HG02623 (cell line): ENCODE data around the gene UBR4.

Experiments used
- ATAC-seq: cut with Tn5 transposase; IDR thresholded peaks from one replicate; pipeline ENCODE4 v1.9.1; 2021; ENCODE audit warnings: moderate library complexity; ENCODE audit not compliant: unreplicated experiment

UBR4 gene

GRCh38 chr1:19149736-19150135 is 60.3 kb downstream of the UBR4 start:
- no peak for ATAC-seq

GRCh38 chr1:19140465-19140864 is 69.6 kb downstream of the UBR4 start:
- ATAC-seq = no peak

DNA sequence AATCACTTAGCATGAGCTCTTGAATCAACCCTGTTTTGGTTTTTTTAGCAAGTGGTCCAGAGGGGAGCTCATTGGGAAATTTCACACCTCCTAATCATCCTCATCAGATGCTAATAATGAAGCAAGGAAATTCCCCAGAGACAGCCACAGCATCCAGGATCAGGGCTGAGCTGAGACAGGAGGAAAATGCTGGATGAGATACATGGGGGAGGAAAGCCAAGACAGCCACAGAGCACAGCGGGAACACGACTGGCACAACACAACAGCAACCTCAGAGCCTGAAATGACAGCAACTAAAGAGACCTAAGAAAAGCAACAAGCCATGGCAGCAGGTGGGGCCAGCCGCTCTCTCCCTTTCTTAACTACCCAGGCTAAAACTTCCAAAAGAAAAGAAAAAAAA is 70.4 kb downstream of the UBR4 start:
- ATAC-seq = no peak

- ATAC-seq = no peak
Observed at GRCh38 chr1:19138958-19139581, 71.0 kb downstream of the UBR4 start.

GRCh38 chr1:19138331-19138730 is 71.7 kb downstream of the UBR4 start:
- ATAC-seq = no peak

DNA sequence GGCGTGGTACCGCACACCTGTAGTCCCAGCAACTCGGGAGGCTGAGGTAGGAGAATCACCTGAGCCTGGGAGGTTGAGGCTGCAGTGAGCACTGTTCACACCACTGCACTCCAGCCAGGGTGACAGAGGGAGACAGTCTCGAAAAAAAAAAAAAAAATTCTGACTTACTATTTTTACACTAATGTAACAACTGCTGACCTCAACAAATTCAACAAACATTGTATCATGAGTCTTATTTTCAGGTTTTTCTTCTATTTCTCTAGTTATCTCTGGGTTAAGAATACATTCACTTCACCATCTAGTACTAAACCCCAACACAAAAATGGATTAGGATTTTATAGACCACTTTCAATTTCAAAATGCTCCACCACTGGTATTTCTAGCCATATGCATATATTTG is 72.9 kb downstream of the UBR4 start:
- ATAC-seq = no peak

DNA sequence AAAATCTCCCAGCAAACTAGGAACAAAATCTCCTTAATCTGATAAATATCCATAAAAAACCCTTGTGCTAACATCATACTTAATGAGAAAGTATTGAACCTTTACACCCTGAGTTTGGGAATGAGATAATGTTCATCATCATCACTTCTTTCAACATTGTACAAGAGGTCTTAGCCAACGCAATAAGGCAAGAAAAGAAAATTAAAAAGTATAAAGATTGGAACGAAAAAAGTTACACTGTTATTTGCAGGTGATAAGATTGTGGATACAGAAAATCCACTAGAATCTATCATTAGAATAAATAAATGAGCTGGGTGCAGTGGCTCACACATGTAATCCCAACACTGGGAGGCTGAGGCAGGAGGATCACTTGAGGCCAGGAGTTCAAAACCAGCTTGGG is 76.7 kb downstream of the UBR4 start:
- ATAC-seq = no peak

- ATAC-seq = no peak
Observed at GRCh38 chr1:19130468-19130867, 79.6 kb downstream of the UBR4 start.

GRCh38 chr1:19128968-19129514 is 81.0 kb downstream of the UBR4 start:
- no peak for ATAC-seq

DNA sequence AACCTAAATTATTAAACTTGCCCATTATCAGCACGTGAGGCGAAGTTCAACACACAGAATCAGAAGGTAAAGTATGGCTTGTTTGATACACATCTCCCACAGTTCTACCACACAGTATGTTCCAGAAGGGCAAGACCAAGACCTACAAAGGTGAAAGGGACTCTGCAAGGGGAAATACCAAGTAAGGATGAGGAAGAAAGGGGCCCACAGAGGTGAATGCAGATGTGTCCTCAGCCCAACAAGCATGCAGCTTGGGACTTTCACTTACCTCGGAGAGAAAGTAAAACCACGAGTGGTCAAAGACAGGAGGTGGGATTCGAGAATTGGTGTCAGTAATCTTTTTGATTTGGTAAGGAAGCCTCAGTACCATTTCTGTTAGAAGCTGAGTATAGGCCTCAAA is 85.8 kb downstream of the UBR4 start:
- no peak for ATAC-seq

- ATAC-seq = no peak
Observed at GRCh38 chr1:19123837-19124236, 86.2 kb downstream of the UBR4 start.

DNA sequence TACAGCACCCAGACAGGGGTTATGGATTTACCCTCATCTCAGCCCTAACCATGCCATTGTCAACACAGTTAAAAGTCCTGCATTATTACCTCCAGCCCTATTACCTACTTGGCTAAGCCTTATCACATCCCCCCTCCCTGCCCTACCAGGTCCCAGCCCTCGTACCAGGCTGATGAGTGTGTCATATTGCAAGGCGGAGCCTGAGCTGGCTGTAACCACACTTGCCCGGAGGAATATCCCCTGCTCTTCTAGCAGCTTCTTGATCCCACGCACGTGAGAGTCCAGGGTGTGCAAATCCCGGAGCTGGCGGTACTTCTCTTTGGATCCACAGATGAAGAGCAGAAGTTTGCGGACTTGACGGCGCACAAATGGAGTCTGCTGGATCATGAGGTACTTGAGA is 87.4 kb downstream of the UBR4 start:
- no peak for ATAC-seq

- ATAC-seq = no peak
Observed at GRCh38 chr1:19121192-19121591, 88.9 kb downstream of the UBR4 start.

GRCh38 chr1:19120070-19120469 is 90.0 kb downstream of the UBR4 start:
- no peak for ATAC-seq

- ATAC-seq = no peak
Observed at GRCh38 chr1:19115082-19115808, 94.8 kb downstream of the UBR4 start.

GRCh38 chr1:19113697-19114092 is 96.4 kb downstream of the UBR4 start:
- ATAC-seq = no peak

DNA sequence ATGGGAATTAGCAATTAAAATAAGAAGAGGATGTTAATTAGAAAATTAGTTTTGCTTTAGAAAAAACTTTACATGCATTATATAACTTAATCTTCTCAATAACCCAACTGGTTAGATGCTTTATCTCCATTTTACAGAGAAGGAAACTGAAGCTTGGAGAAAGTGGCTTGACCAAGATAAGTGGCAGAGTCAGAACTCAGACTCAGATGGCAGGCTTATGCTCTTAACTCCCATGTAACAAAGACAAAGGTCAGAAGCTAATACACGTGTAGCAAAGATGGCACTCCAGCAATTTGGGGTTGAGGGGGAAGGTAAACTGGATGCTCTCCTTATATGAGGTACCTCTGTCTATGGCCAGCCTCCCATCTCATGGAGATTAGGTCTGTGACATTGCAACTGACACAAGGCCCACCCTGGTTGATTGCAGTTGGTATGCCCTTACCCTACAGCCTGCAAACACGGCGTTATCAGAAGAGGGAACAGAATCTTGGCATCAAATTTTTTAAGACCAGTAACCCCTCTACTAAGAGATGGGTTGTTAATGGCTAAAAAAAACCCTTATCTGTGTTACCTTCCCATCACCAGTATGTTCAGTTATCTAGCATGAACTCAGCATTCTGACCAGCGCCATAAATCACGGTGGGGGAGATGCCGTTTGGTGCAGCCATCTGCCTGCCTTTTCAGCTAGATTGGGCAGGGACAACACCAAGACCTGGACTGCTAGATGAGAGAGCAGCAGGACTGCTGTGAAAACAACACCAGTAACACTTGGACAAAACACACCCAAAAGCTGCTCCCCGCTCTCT is 97.0 kb downstream of the UBR4 start:
- no peak for ATAC-seq

GRCh38 chr1:19110257-19110927 is 99.7 kb downstream of the UBR4 start:
- ATAC-seq = no peak

DNA sequence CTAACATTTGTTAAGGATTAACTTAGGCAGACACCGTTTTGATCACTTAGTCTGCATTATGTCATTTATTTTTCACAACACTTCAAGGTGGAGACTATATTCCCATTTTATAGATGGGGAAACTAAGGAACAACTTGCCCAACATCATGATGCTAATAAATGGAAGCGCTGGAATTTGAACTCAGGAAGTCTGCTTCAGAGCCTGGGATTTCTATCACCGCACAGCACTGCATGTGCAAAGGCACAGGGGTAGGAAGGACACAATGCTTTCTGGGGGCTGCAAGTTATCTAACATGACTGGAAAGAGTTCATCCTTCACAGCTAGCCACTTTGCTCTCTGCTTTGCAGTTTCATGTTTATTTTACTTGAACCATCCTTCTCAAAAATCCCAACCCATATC is 100.5 kb downstream of the UBR4 start:
- no peak for ATAC-seq

- ATAC-seq = no peak
Observed at GRCh38 chr1:19101244-19101643, 108.8 kb downstream of the UBR4 start.

DNA sequence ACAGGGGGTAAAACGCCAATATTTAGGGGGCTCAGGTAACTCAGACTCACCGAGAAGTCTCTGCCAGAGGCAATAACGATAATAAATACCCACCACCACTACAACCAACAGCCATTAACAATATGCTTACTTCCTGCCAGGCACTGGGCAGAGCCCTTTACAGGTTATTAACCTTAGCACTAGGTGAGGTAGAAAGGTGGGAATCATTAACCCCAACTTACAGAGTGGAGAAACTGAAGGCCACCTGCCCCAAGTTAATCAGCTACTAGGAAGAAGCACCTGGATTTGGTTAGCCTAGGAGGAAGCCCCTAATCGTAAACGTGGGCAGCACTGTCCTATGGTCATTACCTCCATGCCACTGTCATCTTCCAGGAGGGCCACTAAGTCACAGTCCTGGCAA is 110.0 kb downstream of the UBR4 start:
- no peak for ATAC-seq
